Rectal smooth muscle tissue (tissue), 1 donor: ENCODE measurements around the gene HCFC1R1.
A peak's percentile ranks its signal among the peaks of the same experiment; 100 is the strongest.

Experiments
- H3K27ac ChIP-seq: one replicate; pipeline ENCODE4 v1.7.0; 2013; ENCODE audit warnings: low read depth, low read length, inconsistent platforms
- H3K27me3 ChIP-seq: one replicate; pipeline ENCODE4 v1.7.0; 2013; ENCODE audit warnings: low read length; ENCODE audit not compliant: control insufficient read depth, insufficient read depth
- H3K36me3 ChIP-seq: one replicate; pipeline ENCODE4 v1.7.0; 2013; ENCODE audit warnings: low read length; ENCODE audit not compliant: control insufficient read depth, insufficient read depth
- H3K4me1 ChIP-seq: one replicate; pipeline ENCODE4 v1.7.0; 2013; ENCODE audit warnings: low read length; ENCODE audit not compliant: control insufficient read depth, insufficient read depth
- H3K4me3 ChIP-seq: one replicate; pipeline ENCODE4 v1.7.0; 2013; ENCODE audit warnings: low read length
- H3K9ac ChIP-seq: one replicate; pipeline ENCODE4 v1.7.0; 2013; ENCODE audit warnings: low read length

HCFC1R1 gene

DNA sequence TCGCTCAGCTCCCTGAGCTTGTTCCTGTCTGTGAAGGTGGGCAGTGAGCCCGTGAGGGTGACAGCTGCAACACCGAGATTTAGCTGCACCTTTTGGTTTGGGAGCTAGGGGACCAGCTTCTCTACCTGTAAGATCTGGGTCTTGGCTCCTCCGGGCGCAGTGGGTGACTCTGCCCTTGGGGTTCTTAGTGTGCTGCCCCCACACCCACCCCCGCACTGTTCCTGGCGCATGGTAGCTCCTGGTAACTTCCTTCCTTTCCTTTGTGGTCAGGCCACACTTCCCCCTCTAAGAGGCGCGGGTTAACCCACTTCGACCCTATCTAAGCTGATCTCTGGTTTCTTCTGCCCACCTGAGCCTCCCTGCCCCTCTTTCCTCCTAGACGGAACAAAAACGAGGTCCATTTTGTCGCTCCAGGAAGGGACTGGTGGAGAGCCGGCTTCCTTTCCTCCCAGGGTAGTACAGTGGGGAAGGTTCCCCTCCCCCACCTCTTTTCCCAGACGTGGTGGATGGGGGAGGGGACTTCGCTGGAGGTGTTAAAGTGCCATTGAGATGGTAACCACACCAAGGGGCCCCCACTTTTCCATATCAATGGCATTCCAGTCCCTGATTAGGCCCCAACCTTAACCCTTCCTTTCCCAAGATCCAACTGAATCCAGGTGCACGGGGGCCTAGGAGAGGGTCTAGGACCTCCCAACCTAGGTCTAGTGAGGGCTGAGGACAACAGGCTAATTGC is 15.6 kb downstream of the HCFC1R1 start:
- Histone ChIP-seq H3K9ac (no peak overlapping the region), H3K27ac (no peak overlapping the region), H3K27me3 (peaks cover 12% of the 10 kb centered on the region), H3K36me3 (no peaks in the 10 kb centered on the region), H3K4me1 (no peaks in the 10 kb centered on the region), H3K4me3 (peak overlapping the region; percentile 14)

DNA sequence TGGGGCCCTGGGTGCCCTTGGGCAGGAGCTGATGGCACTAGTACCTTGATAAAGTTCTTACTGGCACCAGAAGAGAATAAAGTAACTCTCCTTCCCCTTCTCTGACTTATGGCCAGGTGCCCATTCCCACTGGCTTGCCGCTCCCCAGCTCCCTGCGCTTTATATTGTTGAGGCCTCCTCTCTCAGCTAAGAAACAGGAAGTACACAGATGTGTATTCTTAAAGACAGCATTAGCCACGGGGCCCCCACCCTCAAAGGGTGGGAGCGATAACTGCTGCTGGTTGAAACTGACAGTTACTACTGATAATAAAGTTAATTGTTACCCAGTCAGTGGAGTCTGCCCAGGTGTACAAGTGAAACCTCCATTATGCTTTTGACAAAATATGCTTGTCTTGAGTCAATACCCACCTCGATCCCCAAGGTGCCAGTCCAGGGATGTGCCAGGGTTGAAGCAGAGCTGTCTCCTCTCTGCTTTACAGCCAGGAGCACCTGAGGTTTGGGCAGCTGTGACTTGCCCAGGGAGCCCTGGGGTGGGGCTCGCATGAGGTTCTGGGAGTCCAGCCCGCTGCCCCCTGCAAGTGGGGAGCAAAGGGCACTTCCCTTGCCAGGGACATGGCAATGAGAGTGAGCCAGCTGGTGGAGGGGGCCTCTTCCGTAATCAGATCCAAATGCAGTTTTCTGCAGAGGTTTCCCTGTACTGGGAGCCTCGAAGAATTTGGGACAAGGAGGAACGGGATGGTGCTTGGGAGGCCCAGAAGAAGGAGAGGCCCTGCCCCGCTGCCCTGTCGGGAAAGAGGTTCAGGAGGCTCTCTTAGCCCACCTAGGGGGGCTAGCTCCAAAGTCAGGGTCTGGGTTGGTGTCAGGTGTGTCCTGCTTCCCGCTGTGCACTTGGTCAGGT is 16.4 kb downstream of the HCFC1R1 start:
- H3K4me1 ChIP-seq, result no peaks in the 10 kb centered on the region
- no peaks in the 10 kb centered on the region for H3K36me3 ChIP-seq
- H3K27me3 ChIP-seq, result peaks cover 10% of the 10 kb centered on the region
- no peak overlapping the region for H3K27ac ChIP-seq
- peak overlapping the region; percentile 14 for H3K4me3 ChIP-seq
- H3K9ac ChIP-seq, result no peak overlapping the region

DNA sequence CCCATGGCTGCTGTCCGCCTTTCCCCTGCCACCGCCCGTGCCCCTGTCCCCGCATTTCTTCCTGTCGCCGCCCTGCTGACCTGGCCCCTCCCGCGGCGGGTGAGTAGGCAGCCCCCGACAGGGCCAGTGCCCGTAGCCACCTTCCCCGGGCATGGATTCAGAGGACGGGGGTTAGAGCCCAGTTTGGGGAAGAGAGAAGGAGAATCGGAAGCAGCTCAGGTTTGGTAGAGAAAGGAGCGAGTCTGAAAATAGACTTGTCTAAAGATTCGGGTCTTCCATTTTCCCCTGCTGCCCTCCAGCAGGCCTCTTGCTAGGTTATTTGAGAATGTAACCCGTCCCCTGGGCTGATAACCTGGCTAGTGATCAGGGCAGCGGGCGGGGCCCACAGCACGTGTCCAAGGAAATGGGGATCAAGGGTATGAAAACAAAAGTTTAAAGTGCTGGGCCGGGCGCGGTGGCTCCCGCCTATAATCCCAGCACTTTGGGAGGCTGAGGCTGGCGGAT is 18.9 kb downstream of the HCFC1R1 start:
- Histone ChIP-seq H3K9ac (peak overlapping the region; percentile 28), H3K27ac (no peak overlapping the region), H3K27me3 (peaks cover 8% of the 10 kb centered on the region)

DNA sequence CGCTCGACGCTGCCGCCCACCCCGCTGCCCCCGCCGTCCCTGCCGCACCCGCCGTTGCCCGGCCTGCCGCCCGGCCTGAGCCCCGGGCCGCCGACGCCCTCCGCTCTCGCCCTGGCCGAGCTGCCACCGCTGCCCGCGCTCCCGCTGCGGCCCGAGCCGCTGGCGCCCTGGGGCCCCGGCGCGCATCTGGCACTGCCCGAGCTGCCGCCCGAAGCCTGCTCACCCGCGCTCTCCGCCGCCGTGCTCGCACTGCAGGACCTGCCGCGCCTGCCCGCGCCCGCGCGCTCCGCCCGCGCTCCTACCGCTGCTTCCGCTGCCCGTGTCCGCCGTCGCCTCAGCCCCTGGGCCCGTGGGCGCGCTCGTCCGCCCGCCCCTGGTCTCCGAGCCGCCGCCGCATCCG is 19.4 kb downstream of the HCFC1R1 start:
- H3K4me1 ChIP-seq, result no peaks in the 10 kb centered on the region
- no peak overlapping the region for H3K4me3 ChIP-seq
- H3K27ac ChIP-seq, result no peak overlapping the region
- peaks cover 8% of the 10 kb centered on the region for H3K27me3 ChIP-seq
- no peaks in the 10 kb centered on the region for H3K36me3 ChIP-seq
- H3K9ac ChIP-seq, result no peak overlapping the region

More for the DNA sequence above, 18.9 kb downstream of the HCFC1R1 start:
- no peaks in the 10 kb centered on the region for H3K36me3 ChIP-seq
- H3K4me1 ChIP-seq, result no peaks in the 10 kb centered on the region
- peak overlapping the region; percentile 58 for H3K4me3 ChIP-seq

DNA sequence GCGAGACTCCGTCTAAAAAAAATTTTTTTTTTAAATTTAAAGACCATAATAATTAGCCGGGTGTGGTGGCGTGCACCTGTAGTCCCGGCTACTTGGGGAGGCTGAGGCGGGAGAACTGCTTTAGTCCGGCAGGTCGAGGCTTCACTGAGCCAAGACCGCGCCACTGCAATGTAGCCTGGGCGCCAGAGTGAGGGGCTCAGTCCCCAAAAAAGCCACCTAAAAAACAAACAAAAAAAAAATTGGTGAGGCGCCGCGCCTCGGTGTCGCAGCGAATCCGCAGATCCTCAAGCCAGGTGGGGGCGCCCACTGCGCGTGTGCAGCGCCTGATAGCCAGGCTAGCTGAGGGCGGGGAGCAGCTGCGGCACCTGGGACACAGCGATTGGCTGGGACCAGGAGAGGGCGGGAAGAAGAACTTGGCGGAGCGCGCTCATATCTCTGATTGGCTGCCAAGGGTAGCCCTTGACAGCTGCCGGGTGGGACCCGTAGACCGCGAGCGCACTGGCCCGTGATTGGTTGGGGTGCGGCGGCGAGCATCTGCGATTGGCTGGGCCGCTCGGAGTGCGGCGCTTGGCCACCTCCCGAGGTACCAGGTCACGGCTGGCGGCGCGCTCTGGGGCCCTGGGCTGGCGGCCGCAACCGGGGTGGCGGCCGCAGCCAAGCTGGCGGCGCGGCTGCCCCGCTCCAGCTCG is 20.0 kb downstream of the HCFC1R1 start:
- no peaks in the 10 kb centered on the region for H3K4me1 ChIP-seq
- H3K36me3 ChIP-seq, result no peaks in the 10 kb centered on the region
- peaks cover 7% of the 10 kb centered on the region for H3K27me3 ChIP-seq
- H3K27ac ChIP-seq, result no peak overlapping the region
- no peak overlapping the region for H3K9ac ChIP-seq
- no peak overlapping the region for H3K4me3 ChIP-seq

DNA sequence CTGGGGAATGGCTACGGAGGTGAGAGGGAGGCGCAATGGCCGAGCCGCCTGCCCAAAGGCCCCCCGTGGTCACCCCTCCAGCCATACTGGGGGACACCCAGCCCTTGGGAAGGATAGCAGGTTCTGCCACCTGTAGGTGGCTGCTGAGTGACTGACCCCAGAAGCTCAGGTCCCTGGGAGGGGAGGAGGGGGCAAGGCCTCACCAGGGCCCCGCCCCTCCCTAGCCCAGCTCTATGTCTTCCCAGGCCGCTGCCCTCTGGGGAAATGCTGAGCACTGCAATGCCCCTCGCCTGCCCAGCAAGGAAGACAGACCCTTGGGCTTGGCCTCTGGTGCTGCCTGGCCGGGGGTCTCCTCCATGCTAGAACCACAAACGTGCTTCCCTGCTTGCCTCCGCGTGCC is 22.4 kb downstream of the HCFC1R1 start:
- peaks cover 3% of the 10 kb centered on the region for H3K27me3 ChIP-seq

DNA sequence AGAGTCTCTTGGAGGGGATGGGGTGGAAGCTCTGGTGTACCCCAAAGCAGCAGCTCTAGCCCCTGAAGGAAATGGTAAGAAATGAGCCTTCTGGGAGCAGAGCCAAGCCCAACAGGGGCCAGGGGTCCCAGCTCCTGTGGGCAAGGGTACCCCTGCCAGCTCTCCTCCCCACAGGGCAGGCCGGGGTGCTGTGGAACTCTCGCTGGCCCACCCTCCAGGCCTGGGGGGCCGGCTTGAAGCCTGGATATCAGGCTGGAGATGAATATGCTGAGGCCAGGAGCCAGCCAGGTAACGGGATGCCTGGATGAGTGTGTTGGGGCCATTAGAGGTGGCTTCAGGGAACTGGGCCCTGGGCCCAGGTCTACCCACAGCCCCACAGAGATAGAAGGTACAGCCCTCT is 23.2 kb downstream of the HCFC1R1 start:
- no peak overlapping the region for H3K27ac ChIP-seq
- no peaks in the 10 kb centered on the region for H3K36me3 ChIP-seq
- H3K4me3 ChIP-seq, result no peak overlapping the region
- no peak overlapping the region for H3K9ac ChIP-seq
- peaks cover 3% of the 10 kb centered on the region for H3K27me3 ChIP-seq
- H3K4me1 ChIP-seq, result no peaks in the 10 kb centered on the region

More for the DNA sequence above, 22.4 kb downstream of the HCFC1R1 start:
- no peaks in the 10 kb centered on the region for H3K36me3 ChIP-seq
- H3K4me3 ChIP-seq, result no peak overlapping the region
- no peak overlapping the region for H3K9ac ChIP-seq
- H3K27ac ChIP-seq, result no peak overlapping the region
- no peaks in the 10 kb centered on the region for H3K4me1 ChIP-seq

DNA sequence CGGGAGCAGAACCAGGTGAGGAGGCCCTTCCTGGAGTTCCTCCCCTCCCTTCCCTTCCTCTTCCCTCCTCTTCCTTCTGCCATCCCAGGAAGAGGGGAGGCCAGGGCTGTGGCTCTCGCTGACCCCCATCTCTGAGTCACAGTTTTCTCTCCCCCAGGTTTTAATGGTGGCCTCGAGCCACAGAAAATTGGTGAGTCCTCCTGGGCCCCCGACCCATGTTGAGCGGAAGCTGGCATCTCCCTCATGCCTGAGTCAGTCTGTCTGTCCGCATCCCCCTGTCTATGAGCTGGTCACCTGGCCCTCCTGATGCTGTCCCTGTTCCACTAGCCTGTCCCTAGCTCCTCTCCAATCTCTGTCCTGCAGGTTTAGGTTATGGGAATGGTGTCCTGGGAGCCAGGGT is 23.8 kb downstream of the HCFC1R1 start:
- Histone ChIP-seq H3K4me3 (no peak overlapping the region), H3K27me3 (peaks cover 3% of the 10 kb centered on the region), H3K27ac (no peak overlapping the region), H3K9ac (no peak overlapping the region), H3K4me1 (no peaks in the 10 kb centered on the region), H3K36me3 (no peaks in the 10 kb centered on the region)

DNA sequence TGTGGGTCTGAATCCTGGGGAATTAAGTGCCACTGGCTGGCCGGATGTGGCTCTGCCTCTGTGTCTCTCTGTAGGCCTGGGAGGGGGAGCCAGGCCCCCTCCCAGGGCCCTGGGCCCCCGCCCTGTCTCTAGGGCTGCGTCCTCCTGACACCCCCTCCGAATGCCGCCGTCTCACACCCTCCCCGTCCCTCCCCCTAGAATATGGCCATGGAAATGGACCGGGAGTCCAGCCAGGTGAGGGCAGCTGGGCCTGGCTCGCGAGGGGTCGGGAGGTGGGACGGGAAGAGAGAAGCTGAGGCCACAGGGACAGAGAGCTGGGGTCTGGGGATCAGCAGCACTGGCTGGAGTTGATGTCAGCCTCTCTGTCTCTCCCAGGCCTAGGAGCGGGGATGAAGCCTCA is 27.4 kb downstream of the HCFC1R1 start:
- Histone ChIP-seq H3K4me3 (no peak overlapping the region), H3K36me3 (no peaks in the 10 kb centered on the region), H3K27ac (no peak overlapping the region), H3K4me1 (no peaks in the 10 kb centered on the region), H3K27me3 (peaks cover 3% of the 10 kb centered on the region), H3K9ac (no peak overlapping the region)

DNA sequence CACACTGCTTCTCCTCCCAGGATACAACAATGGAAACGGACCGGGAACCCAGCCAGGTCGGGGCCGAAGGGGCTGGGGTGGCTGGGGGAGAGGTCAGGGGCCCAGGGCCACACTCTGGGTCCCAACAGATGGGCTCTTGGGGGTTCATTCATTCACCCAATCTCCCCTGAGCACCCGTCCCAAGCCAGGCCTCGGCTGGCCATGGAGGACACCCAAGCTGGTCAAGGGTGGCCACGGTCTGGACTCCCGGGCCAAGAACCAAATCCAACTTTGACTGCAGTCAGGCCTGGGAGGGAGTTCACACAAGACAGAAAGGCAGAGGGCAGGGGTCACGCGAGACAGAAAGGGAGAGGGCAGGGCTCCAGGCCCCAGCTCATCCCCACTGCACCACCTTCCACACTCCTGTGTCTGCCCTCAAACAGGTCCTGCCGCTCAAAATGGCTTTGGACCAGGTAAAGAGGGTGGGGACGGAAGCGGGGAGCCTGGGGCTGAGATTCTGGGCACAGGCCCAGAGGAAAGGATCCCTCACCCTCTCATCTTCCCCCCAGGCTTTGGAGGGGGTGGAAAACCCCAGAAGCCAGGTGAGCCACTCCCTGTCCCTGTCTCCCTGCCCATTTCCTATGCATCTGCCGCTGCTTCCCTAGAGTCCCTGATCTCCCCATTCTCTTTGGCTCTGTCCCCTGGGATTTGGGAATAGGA is 31.2 kb downstream of the HCFC1R1 start:
- H3K36me3 ChIP-seq, result no peaks in the 10 kb centered on the region
- H3K9ac ChIP-seq, result no peak overlapping the region
- no peak overlapping the region for H3K27ac ChIP-seq
- no peaks in the 10 kb centered on the region for H3K4me1 ChIP-seq
- H3K27me3 ChIP-seq, result no peaks in the 10 kb centered on the region
- no peak overlapping the region for H3K4me3 ChIP-seq

DNA sequence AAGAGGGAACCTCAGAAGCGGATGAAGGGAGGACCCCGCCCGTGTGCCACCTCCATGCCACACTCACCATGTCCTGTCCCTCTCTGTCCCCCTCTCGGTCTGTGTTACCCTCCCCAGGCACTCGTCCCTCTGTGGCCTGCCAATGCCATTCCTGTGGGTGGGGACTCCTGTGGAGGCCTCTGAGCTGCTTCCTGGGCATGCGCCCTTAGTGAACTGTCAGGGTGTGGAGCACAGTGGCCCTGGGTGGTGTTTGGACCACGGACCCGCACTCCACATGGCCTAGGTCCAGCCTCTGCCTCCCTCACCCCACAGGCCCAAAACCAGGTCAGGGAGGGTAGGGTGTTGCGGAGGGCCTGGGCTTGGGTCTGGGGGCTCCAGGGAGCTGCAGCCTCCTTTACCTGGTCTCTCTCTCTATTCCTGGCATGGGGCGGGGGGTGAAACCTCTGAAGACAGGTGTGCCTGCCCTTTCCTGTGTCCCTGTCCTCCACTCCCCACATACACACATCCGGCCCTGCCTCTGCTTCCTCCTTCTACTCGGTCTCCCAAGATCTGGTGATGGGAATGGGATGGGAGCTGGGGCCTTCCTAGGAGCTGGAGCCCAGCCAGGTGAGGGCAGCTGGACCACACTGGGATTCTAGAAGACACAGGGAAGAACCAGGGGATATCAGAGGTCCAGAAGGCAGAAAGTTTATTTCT is 32.0 kb downstream of the HCFC1R1 start:
- H3K27ac ChIP-seq, result no peak overlapping the region
- no peaks in the 10 kb centered on the region for H3K4me1 ChIP-seq

More for the DNA sequence above, 32.0 kb downstream of the HCFC1R1 start:
- no peaks in the 10 kb centered on the region for H3K27me3 ChIP-seq
- no peak overlapping the region for H3K9ac ChIP-seq
- H3K4me3 ChIP-seq, result no peak overlapping the region
- no peaks in the 10 kb centered on the region for H3K36me3 ChIP-seq
